ENCODE results near the gene HOXB13. TPM values are rescaled to one million over a fixed set of nuclear protein-coding genes. Genes with fewer than 3 reads are reported as not detected.

Gene HOXB13
- total RNA-seq, 2 donors from 2014 or later, result not detected

DNA sequence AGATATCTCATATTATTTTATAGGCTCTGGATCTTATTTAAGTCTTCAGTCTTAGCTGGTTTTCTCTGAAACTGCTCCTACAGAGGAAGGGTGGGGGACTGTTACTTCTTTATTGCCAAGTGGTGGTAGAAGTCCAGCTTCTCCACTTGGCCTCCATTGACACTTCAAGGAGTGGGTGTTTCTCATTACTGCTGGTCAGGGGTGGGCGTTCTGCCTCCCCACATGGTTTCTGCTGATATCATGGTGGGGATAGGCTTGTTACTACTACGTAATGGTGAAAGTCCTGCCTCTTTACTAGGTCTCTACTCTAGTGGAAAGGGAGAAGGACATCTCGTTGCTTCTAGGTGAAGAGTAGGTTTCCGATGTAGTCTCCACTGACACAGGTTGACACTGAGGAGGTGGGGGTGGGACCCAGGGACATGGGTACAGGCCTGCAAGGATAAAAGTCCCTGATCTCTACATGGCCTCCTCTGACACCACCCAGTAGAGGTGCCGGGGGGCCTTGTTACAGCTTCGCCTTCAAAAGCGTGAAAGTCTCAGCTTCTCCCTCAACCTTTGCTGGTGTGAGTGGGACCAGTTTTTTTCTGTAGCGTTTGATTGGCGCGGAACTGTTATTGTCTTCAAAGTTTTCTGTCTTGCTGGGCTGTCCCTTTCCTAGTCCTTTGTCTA lies 26.6 kb downstream of the HOXB13 start:
- Mint-ChIP-seq H3K27me3 (ENCODE audit: low read depth) (peaks cover 54% of the 10 kb centered on the region), H3K4me1 (ENCODE audit: low read depth) (no peaks in the 10 kb centered on the region), H3K9me3 (no peaks in the 10 kb centered on the region), H3K27ac (no peak overlapping the region), H3K4me3 (no peak overlapping the region), H3K36me3 (ENCODE audit: insufficient read depth in 2 of 2) (no peaks in the 10 kb centered on the region)
- ATAC-seq (replicated peaks in 1 of 2), result no peak
- DNase-seq, result no peak

DNA sequence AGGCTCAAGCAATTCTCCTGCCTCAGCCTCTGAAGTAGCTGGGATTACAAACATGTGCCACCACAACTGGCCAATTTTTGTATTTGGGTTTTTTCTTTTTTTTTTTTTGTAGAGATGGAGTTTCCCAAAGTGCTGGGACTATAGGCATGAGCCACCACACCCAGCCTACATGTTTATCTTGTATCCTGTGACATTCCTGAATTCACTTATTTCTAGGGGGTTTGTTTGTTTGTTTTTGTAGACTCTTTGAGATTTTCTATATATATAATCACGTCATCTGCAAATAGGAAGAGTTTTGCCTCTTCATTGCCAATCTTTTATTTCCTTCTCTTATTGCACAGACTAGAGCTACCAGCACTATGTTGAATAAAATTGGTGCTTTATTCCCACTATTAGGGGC lies 35.4 kb downstream of the HOXB13 start:
- H3K9me3 Mint-ChIP-seq, result peaks cover 0 to 2% of the 10 kb centered on the region in 2 donors
- DNase-seq (no peak), ATAC-seq (replicated peaks in 1 of 2) (no peak)
- no peak overlapping the region for H3K27ac Mint-ChIP-seq
- H3K27me3 Mint-ChIP-seq (ENCODE audit: low read depth), result peaks cover 31% of the 10 kb centered on the region
- peaks cover 0 to 1% of the 10 kb centered on the region in 2 donors for H3K36me3 Mint-ChIP-seq (ENCODE audit: insufficient read depth in 2 of 2)
- no peaks in the 10 kb centered on the region for H3K4me1 Mint-ChIP-seq (ENCODE audit: low read depth)
- no peak overlapping the region for H3K4me3 Mint-ChIP-seq

DNA sequence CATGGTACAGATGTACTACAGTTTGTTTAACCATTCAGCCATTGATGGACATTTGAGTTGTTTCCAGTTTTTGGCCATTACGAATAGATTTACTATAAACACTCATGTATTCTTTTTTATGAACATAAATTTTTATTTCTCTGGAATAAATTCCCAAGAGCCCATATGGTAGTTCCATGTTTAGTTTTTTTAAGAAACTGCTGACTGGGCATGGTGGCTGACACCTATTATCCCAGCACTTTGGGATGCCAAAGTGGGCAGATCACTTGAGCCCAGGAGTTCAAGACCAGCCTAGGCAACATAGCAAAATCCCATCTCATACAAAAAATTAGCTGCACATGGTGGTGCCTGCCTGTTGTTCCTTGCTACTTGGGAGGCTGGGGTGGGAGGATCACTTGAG lies 36.5 kb downstream of the HOXB13 start:
- no peaks in the 10 kb centered on the region for H3K4me1 Mint-ChIP-seq (ENCODE audit: low read depth)
- no peak for ATAC-seq (replicated peaks in 1 of 2)
- H3K9me3 Mint-ChIP-seq, result peaks cover 0 to 2% of the 10 kb centered on the region in 2 donors
- no peak for DNase-seq
- H3K27me3 Mint-ChIP-seq (ENCODE audit: low read depth), result peaks cover 31% of the 10 kb centered on the region
- peaks cover 0 to 1% of the 10 kb centered on the region in 2 donors for H3K36me3 Mint-ChIP-seq (ENCODE audit: insufficient read depth in 2 of 2)
- H3K4me3 Mint-ChIP-seq, result no peak overlapping the region
- H3K27ac Mint-ChIP-seq, result no peak overlapping the region

DNA sequence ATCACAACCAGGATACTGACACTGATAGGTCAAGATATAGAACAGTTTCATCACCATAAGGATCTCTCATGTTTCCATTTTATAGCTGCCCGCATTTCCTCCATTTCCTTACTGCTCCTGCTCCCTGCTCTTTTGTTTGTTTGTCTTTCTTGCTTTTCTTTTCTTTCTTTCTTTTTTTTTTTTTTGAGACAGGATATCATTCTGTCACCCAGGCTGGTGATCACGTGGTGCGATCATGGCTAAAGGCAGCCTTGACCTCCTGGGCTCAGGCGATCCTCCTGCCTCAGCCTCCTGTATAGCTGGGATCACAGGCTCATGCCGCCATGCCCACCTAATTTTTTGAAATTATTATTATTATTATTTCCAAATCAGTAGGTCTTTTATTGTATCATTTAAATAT lies 37.9 kb downstream of the HOXB13 start:
- no peak overlapping the region for H3K27ac Mint-ChIP-seq
- H3K27me3 Mint-ChIP-seq (ENCODE audit: low read depth), result peaks cover 31% of the 10 kb centered on the region
- no peak for ATAC-seq (replicated peaks in 1 of 2)
- no peak overlapping the region for H3K4me3 Mint-ChIP-seq
- H3K4me1 Mint-ChIP-seq (ENCODE audit: low read depth), result no peaks in the 10 kb centered on the region
- H3K36me3 Mint-ChIP-seq (ENCODE audit: insufficient read depth in 2 of 2), result peaks cover 0 to 1% of the 10 kb centered on the region in 2 donors
- peaks cover 0 to 2% of the 10 kb centered on the region in 2 donors for H3K9me3 Mint-ChIP-seq
- no peak for DNase-seq

DNA sequence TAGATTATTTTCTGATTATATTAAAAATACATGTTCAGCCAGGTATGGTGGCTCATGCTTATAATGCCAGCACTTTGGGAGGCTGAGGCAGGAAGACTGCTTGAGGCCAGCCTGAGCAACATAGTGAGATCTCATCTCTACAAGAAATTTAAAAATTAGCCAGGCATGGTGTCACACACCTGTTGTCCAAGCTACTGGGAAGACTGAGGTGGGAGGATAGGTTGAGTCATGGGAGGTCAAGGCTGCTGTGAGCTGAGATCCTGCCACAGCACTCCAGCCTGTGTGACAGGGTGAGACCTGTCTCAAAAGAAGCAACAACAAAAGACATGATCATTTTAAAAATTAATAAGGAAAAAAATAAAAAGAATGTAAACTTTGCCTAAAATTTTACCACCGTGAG lies 46.9 kb downstream of the HOXB13 start:
- Mint-ChIP-seq H3K27ac (no peak overlapping the region), H3K9me3 (no peaks in the 10 kb centered on the region), H3K36me3 (ENCODE audit: insufficient read depth in 2 of 2) (no peaks in the 10 kb centered on the region), H3K4me3 (no peak overlapping the region), H3K27me3 (ENCODE audit: low read depth) (peaks cover 44% of the 10 kb centered on the region), H3K4me1 (ENCODE audit: low read depth) (peaks cover 5% of the 10 kb centered on the region)
- no peak for ATAC-seq (replicated peaks in 1 of 2)
- DNase-seq, result no peak

DNA sequence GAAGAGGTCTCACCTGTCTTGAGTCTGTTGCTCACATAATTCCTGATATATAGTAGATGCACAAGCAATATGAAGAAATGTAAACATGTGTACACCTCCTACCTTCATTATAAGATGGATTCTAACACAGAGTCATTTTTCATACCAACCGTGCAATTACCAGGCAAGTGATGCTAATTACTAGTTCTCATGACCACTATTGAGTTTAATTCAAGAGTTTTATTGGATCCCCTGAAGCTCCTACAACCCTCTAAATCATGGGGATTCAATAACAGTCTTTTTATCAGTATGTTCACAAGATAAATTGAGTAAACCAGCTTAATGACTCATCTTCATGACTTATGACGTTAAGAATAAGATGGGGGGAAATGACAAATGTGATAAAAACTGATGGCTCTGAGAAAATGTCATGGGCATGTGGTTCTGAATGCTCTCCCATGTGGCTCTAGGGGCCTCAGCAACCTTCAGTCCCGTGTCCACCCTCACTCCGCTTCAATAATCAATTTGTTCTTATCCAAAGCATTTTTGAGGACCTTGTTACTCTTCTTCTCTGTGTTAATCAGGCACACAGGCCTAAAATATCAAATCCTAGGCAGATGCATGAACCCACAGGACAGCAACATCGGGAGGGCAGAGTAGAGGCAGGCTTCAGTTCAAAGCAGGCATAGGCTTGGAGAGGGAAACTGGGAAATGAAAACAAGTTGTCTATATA lies 49.0 kb downstream of the HOXB13 start:
- H3K4me3 Mint-ChIP-seq, result no peak overlapping the region
- H3K27ac Mint-ChIP-seq, result no peak overlapping the region
- H3K36me3 Mint-ChIP-seq (ENCODE audit: insufficient read depth in 2 of 2), result no peaks in the 10 kb centered on the region
- no peak for DNase-seq
- no peaks in the 10 kb centered on the region for H3K9me3 Mint-ChIP-seq
- ATAC-seq (replicated peaks in 1 of 2), result no peak
- peaks cover 44% of the 10 kb centered on the region for H3K27me3 Mint-ChIP-seq (ENCODE audit: low read depth)
- peaks cover 5% of the 10 kb centered on the region for H3K4me1 Mint-ChIP-seq (ENCODE audit: low read depth)

DNA sequence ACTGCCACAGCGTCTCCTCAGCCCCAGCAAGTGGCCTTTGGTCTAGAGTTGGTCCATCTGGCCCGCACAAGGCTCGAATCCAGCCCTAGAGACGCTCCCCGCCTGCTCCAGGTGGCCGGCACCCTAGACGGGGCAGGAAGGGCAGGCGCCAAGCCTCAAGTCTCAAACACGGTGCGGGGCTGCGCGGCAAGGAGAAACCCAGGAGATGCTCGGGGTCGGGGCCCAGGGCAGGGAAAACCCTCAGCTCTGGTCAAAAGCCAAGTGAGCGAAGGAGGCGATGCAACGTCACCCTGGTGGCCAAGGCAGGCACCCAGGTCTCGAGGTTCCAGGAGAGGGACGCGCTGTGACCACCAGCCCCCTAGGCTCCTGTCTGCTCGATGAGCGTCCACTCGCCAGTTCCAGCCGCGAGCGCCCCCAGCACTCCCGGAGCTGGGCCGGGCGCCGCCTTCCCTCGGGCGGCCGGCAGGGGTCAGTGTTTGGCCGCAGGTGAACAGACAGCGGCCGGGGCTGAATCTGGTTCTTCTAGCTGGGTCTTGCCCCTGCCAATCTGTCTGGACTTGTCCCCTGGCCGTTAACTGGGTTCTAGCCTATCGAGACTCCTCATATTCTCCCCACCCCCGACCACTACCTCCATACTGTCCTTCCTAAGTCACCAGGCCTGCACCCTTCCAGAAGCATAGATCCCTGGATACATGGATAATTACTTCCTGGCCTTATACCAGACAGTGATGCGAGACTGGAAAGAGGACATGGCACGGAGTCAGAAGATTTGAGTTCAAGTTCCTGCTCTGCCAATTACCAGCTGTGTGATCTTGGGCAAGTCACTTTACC lies 50.2 kb downstream of the HOXB13 start:
- no peaks in the 10 kb centered on the region for H3K9me3 Mint-ChIP-seq
- peaks cover 49% of the 10 kb centered on the region for H3K27me3 Mint-ChIP-seq (ENCODE audit: low read depth)
- DNase-seq (peak; percentile 78 to 86), ATAC-seq (replicated peaks in 1 of 2) (peak; percentile 90 to 96)
- peak overlapping the region; percentile 64 to 68 for H3K4me3 Mint-ChIP-seq
- H3K27ac Mint-ChIP-seq, result no peak overlapping the region
- peaks cover 5% of the 10 kb centered on the region for H3K4me1 Mint-ChIP-seq (ENCODE audit: low read depth)
- no peaks in the 10 kb centered on the region for H3K36me3 Mint-ChIP-seq (ENCODE audit: insufficient read depth in 2 of 2)

DNA sequence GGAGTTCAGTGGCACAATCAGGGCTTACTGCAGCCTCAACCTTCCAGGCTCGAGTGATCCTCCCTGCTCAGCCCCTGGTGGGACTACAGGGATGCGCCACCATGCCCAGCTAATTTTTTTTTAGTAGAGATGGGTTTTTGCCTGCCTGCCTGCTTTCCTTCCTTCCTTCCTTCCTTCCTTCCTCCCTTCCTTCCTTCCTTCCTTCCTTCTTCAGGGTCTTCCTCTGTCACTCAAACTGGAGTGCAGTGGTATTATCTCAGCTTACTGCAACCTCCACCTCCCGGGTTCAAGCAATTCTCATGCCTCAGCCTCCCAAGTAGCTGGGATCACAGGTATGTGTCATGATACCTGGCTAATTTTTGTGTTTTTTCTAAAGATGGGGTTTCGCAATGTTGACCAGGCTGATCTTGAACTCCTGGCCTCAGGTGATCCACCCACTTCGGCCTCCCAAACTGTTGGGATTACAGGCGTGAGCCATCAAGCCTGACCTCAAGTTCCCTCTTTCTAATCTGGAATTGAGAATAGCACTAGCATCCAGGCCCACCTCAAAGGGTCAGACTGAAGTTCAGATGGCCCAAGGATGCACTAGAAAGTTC lies 51.5 kb downstream of the HOXB13 start:
- no peaks in the 10 kb centered on the region for H3K9me3 Mint-ChIP-seq
- H3K27ac Mint-ChIP-seq, result no peak overlapping the region
- DNase-seq, result no peak
- ATAC-seq (replicated peaks in 1 of 2), result no peak
- H3K4me1 Mint-ChIP-seq (ENCODE audit: low read depth), result peaks cover 5% of the 10 kb centered on the region
- H3K27me3 Mint-ChIP-seq (ENCODE audit: low read depth), result peaks cover 50% of the 10 kb centered on the region
- H3K4me3 Mint-ChIP-seq, result no peak overlapping the region
- H3K36me3 Mint-ChIP-seq (ENCODE audit: insufficient read depth in 2 of 2), result no peaks in the 10 kb centered on the region

Other genes with a start within 250 kb of the HOXB13 start
- gene HOXB1, start 197.7 kb downstream of the HOXB13 start, total RNA-seq, result not detected
- 10 to 100 TPM; 18.1 to 37.7 TPM for gene HOXB2, start 183.6 kb downstream of the HOXB13 start, total RNA-seq
- gene HOXB4, start 150.4 kb downstream of the HOXB13 start, total RNA-seq, result 1 to 10 TPM; 1.9 to 3.3 TPM
- 1 to 10 TPM; 2.9 to 8.1 TPM for gene HOXB3, start 138.5 kb downstream of the HOXB13 start, total RNA-seq
- gene HOXB5, start 135.0 kb downstream of the HOXB13 start, total RNA-seq, result not detected
- under 1 TPM; 0.24 to 0.51 TPM for gene HOXB6, start 123.8 kb downstream of the HOXB13 start, total RNA-seq
- 1 to 10 TPM; 1.3 to 1.6 TPM for gene HOXB7, start 117.7 kb downstream of the HOXB13 start, total RNA-seq
- gene HOXB8, start 113.5 kb downstream of the HOXB13 start, total RNA-seq, result not detected
- gene HOXB9, start 102.4 kb downstream of the HOXB13 start, total RNA-seq, result 10 to 100 TPM; 15.0 to 23.0 TPM
- not detected for gene PRAC1, start 6.2 kb downstream of the HOXB13 start, total RNA-seq
- gene PRAC2, start 5.6 kb downstream of the HOXB13 start, total RNA-seq, result not detected
- not detected for gene TTLL6, start 88.5 kb upstream of the HOXB13 start, total RNA-seq
- gene CALCOCO2, start 102.3 kb upstream of the HOXB13 start, total RNA-seq, result 100 to 1,000 TPM in 1 of 2 donors, 10 to 100 TPM in 1; 97.0 to 132 TPM
- gene ATP5MC1, start 164.0 kb upstream of the HOXB13 start, total RNA-seq, result 10 to 100 TPM; 45.9 to 52.9 TPM
- gene UBE2Z, start 179.7 kb upstream of the HOXB13 start, total RNA-seq, result 100 to 1,000 TPM; 133 to 191 TPM
- gene SNF8, start 216.1 kb upstream of the HOXB13 start, total RNA-seq, result 10 to 100 TPM; 54.7 to 54.8 TPM
- gene GIP, start 239.8 kb upstream of the HOXB13 start, total RNA-seq, result not detected